NCI-H524 treated with DMSO at 0.1 percent for 48 hours (cell line): ENCODE measurements around the gene RFC2.

Source experiments
- DNase-seq: peaks from one replicate; lab custom pipeline; 2025; lab: John Stamatoyannopoulos, UW

Gene RFC2

GRCh38 chr7:74254129-74254857 lies at the start of gene RFC2:
Gene RFC2, minus strand, starts transcription at chr7:74254399. Its CDS starts 16 bp downstream, at chr7:74254383.
- peak; percentile 15 for DNase-seq

GRCh38 chr7:74302745-74303221 lies 48.6 kb upstream of the RFC2 start:
- DNase-seq, result no peak

GRCh38 chr7:74300926-74301325 lies 46.7 kb upstream of the RFC2 start:
- DNase-seq, result no peak

- DNase-seq, result no peak
Measured at GRCh38 chr7:74299401-74299800, 45.2 kb upstream of the RFC2 start.

- DNase-seq, result no peak
Measured at GRCh38 chr7:74297516-74298233, 43.5 kb upstream of the RFC2 start.

GRCh38 chr7:74294191-74294998 lies 40.2 kb upstream of the RFC2 start:
- DNase-seq, result no peak

- no peak for DNase-seq
Measured at GRCh38 chr7:74293577-74293908, 39.3 kb upstream of the RFC2 start.

GRCh38 chr7:74292757-74293576 lies 38.8 kb upstream of the RFC2 start:
- DNase-seq, result no peak

- DNase-seq, result no peak
Measured at GRCh38 chr7:74291535-74291934, 37.3 kb upstream of the RFC2 start.

- DNase-seq, result no peak
Measured at GRCh38 chr7:74290981-74291441, 36.8 kb upstream of the RFC2 start.

- DNase-seq, result no peak
Measured at GRCh38 chr7:74290553-74290950, 36.4 kb upstream of the RFC2 start.

- no peak for DNase-seq
Measured at GRCh38 chr7:74289659-74290552, 35.7 kb upstream of the RFC2 start.

- DNase-seq, result peak; percentile 9
Measured at GRCh38 chr7:74289018-74289658, 34.9 kb upstream of the RFC2 start, which contains the start of gene CLIP2. Gene CLIP2, plus strand, starts transcription at chr7:74289407. Its CDS starts 28,140 bp downstream, at chr7:74317547.

GRCh38 chr7:74288034-74288881 lies 34.1 kb upstream of the RFC2 start:
- DNase-seq, result no peak

- DNase-seq, result no peak
Measured at GRCh38 chr7:74287303-74288033, 33.3 kb upstream of the RFC2 start.

- DNase-seq, result no peak
Measured at GRCh38 chr7:74286131-74286530, 31.9 kb upstream of the RFC2 start.

GRCh38 chr7:74284781-74285259 lies 30.6 kb upstream of the RFC2 start:
- no peak for DNase-seq

- DNase-seq, result no peak
Measured at GRCh38 chr7:74283858-74284447, 29.8 kb upstream of the RFC2 start.
